Measurements from ENCODE around the gene PARP11.

DNA sequence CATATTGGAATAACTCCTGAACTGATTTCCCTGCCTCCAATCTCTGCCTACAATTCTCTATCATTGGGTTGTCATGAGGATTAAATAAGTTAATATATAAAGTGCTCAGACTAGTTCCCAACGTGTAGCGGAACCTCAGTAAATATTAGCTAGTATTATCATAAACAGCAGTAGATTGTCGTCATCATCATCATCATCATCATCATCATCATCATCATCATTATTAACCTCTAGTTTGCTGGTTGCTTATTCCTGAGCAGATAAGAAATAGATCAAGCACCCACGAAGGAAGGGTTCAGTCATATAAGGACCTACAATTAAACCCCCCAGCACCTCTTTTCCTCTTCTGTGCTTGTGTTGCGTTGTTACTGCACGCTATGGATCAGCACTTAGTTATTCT is 48.8 kb upstream of the PARP11 start:
- TF ChIP-seq, protein P1, sequence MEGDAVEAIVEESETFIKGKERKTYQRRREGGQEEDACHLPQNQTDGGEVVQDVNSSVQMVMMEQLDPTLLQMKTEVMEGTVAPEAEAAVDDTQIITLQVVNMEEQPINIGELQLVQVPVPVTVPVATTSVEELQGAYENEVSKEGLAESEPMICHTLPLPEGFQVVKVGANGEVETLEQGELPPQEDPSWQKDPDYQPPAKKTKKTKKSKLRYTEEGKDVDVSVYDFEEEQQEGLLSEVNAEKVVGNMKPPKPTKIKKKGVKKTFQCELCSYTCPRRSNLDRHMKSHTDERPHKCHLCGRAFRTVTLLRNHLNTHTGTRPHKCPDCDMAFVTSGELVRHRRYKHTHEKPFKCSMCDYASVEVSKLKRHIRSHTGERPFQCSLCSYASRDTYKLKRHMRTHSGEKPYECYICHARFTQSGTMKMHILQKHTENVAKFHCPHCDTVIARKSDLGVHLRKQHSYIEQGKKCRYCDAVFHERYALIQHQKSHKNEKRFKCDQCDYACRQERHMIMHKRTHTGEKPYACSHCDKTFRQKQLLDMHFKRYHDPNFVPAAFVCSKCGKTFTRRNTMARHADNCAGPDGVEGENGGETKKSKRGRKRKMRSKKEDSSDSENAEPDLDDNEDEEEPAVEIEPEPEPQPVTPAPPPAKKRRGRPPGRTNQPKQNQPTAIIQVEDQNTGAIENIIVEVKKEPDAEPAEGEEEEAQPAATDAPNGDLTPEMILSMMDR (IDR thresholded peaks at IDR 0.05; ENCODE audit: extremely low read depth in 1 of 2, insufficient read depth in 1 of 2, low read depth in 1 of 2, low read length in 2 of 2): no peak
- no peak for TF ChIP-seq EZH2 (IDR thresholded peaks at IDR 0.05; ENCODE audit: borderline replicate concordance, low read depth, low read length, severe bottlenecking)
- TF ChIP-seq POLR2AphosphoS5 (IDR thresholded peaks at IDR 0.05; ENCODE audit: insufficient read depth, low read depth, low read length): no peak
- TF ChIP-seq JUN (IDR thresholded peaks at IDR 0.05; ENCODE audit: borderline replicate concordance, insufficient read depth, insufficient read length, low read depth): no peak
- TF ChIP-seq POLR2A (IDR thresholded peaks at IDR 0.05; ENCODE audit: low read depth, low read length): no peak
- no peak for TF ChIP-seq MYC (IDR thresholded peaks at IDR 0.05; ENCODE audit: low read depth, low read length)

Data from endothelial cell of umbilical vein (primary cell).